GM21619 (cell line): Measurements from ENCODE around the gene ATRNL1.
"Not testable (repeated sequence)": the region's sequence is repeated elsewhere in the genome, so short reads cannot be mapped to it uniquely, and the experiment has no call there.

Experiments used
- ATAC-seq: cut with Tn5 transposase; IDR thresholded peaks from one replicate; pipeline ENCODE4 v1.9.1; 2021; ENCODE audit not compliant: unreplicated experiment

The ATRNL1 gene

GRCh38 chr10:115417585-115418265, 324.6 kb downstream of the ATRNL1 start:
- ATAC-seq, result peak; percentile 95

- no peak for ATAC-seq
Observed at GRCh38 chr10:115422624-115423023, 329.5 kb downstream of the ATRNL1 start.

DNA sequence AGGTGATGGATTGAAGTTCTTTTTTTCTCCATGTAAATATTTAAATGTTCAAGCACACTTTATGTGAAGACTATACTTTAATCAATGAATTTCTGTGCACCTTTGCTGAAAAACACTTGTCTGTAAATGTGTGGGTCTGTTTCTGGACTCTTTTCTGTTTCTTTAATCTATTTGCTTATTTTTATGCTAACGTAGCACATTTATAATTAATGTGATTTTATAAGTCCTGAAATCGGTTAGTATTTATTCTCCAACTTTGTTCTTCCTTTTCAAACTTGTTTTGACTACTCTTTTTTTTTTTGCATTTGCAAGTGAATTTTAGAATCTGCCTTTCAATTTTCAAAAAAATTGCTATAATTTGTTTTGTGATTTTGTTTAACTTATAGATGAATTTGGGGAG, 334.4 kb downstream of the ATRNL1 start:
- ATAC-seq, result no peak

- ATAC-seq, result no peak
Observed at GRCh38 chr10:115432188-115432819, 339.1 kb downstream of the ATRNL1 start.

GRCh38 chr10:115436999-115437398, 343.8 kb downstream of the ATRNL1 start:
- ATAC-seq, result no peak

- ATAC-seq, result no peak
Observed at GRCh38 chr10:115441907-115442545, 348.9 kb downstream of the ATRNL1 start.

DNA sequence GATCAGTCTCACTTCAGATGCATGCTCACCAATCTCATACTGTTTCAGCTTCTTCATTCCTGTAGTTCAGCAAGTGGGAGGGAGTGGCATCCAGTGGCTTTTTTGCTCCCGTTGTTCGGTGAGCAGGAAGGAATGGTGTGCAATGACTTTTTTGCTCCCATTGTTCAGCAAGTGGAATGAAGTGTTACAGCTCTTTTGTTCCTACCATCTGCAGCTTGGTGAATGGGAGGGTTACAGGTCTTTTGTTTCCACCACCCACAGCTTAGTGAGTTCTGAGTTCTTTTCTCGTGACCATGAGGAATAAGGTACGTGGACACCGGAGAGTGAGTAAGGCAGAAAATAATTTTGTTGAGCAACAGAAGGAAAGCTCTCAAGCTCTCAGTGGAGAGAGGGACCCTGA, 363.6 kb downstream of the ATRNL1 start:
- no peak for ATAC-seq

- no peak for ATAC-seq
Observed at GRCh38 chr10:115483294-115483693, 390.1 kb downstream of the ATRNL1 start.

DNA sequence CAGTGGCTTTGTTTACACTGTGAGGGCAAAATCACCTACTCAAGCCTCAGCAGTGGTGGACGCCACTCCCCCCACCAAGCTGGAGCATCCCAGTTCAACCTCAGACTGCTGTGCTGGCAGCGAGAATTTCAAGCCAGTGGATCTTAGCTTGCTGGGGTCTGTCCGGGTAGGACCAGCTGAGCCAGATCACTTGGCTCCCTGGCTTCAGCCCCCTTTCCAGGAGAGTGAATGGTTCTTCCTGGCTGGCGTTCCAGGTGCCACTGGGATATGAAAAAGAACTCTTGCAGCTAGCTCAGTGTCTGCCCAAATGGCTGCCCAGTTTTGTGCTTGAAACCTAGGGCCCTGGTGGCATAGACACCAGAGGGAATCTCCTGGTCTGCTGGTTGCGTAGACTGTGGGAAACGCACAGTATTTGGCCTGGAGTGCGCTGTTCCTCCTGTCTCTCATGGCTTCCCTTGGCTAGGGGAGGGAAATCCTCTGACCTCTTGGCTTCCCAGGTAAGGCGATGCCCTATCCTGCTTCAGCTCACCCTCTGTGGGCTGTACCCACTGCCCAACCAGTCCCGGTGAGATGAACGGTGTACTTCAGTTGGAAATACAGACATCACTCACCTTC, 398.5 kb downstream of the ATRNL1 start:
- ATAC-seq, result no peak

DNA sequence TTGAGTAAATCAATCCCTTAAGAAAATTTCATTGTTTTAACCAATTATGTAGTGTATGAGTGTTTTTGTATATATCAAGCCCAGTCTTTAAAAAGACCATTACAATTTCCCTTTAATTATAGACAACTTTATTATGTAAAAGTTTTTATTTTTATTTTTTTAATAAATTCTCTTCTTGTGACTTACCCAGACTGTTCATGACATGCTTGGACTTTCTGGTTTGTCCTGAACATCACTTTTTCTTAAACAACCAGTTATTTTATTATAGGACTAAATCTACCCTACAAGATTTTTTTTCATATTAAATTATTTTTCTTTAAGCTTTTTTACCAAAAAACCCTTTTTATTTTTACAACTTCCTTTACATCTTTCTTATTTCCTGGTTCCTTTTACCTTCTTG, 410.4 kb downstream of the ATRNL1 start:
- no peak for ATAC-seq

DNA sequence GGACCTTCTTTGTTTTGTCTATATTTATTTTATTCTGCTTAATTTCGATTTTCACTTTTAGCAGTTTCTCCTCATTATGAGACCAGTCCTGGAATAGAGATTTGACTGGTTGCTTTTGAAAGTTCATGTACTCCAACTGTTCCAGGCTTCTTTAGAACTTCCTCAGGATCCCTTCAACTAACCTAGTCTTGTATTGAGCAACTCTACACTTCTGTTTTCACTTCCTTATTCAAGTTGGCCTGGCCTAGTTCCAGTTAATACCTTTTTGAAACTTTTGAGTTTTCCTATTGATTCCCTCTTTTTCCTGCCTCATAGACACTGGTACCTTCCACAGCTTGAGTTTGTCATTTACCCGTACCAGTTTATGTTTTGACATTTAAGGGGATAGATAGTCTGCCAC, 421.7 kb downstream of the ATRNL1 start:
- no peak for ATAC-seq

GRCh38 chr10:115525141-115525540, 432.0 kb downstream of the ATRNL1 start:
- no peak for ATAC-seq

DNA sequence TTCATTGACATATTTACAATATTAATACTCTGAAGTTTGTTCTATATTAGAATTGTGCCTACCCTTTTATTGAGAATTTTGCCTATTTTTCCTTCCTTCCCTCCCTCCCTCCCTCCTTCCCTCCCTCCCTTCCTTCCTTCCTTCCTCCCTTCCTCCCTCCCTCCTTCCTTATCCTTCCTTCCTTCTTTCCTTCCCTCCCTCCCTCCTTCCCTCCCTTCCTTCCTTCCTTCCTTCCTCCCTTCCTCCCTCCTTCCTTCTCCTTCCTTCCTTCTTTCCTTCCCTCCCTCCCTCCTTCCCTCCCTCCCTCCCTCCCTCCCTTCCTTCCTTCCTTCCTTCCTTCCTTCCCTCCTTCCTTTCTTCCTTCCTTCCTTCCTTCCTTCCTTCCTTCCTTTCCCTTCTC, 434.5 kb downstream of the ATRNL1 start:
- ATAC-seq, result not testable (repeated sequence)

DNA sequence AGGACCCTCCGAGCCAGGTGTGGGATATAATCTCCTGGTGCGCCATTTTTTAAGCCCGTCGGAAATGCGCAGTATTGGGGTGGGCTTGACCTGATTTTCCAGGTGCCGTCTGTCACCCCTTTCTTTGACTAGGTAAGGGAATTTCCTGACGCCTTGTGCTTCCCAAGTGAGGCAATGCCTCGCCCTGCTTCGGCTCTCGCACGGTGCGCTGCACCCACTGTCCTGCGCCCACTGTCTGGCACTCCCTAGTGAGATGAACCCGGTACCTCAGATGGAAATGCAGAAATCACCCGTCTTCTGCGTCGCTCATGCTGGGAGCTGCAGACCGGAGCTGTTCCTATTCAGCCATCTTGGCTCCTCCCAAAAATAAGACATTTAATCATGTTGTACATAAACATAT, 443.2 kb downstream of the ATRNL1 start:
- ATAC-seq, result not testable (repeated sequence)

DNA sequence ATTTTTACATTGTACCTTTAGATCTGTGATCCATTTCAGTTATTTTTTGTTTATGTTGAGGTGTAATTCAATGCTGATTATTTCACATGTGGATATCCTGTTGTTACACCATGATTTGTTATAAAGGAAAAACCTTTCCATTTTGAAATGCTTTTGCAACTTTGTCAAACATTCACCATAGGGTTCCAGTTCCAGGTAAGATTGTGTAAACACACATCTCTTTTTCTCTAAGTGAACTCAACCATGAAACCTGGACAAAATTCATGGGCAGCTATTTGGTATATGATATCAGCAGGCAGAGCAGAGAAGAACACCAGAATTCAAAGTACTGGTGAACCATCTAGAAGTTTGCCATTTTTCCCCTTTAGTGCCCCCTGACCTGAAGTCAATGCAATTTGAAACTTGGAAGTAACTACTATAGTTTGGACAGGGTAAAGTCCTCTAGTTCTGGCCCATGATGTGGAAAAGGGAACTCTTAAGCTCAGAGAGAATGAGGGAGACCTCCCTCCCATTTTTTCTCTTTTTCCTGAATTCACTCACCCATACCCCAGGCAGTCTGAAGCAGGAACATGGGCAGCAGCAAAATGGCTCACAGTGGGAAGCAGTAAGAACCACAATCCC, 446.1 kb downstream of the ATRNL1 start:
- ATAC-seq, result no peak

DNA sequence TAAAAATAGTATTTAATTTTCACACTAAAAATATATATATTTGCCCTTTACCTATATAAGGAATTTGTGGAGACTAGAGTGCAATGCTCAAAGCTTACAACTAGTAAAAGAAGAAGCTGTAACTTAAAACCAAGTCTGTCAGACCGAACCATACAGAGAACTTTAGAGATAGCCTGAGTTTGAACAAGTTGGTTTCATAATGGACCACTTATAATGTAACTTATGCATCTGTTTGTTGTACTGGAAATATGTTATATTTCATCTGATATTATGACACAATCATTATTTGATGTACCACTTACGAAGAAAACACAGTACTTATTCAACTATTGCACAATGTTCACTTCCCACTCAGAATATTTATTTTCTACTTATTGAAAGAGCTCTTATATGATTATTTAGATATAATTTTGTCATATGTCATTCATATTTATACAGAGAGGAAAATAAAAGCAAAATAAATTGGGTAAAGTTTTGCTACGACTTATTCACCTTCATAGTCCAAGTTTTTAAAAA, 462.8 kb downstream of the ATRNL1 start:
- ATAC-seq, result no peak

GRCh38 chr10:115558252-115558651, 465.1 kb downstream of the ATRNL1 start:
- ATAC-seq, result no peak

DNA sequence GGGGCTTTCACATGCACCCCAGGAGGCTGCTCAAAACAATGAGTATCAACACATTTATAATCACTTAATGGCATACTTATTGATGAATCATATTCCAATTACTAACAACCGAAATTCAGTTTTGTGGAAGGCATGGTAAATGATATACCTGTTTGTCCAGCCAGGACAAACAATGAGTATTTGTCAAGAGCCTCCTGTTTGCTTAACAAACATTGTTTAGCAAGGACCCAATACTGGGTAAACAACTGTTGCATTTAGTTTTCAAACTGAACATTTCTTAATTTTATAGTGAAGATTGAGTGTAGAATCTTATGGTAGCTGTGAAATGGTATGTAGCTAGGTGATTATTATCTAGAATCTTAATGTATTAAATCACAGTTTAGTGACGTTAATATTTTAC, 473.7 kb downstream of the ATRNL1 start:
- no peak for ATAC-seq

GRCh38 chr10:115572740-115573455, 479.7 kb downstream of the ATRNL1 start:
- no peak for ATAC-seq

- ATAC-seq, result no peak
Observed at GRCh38 chr10:115580239-115580638, 487.1 kb downstream of the ATRNL1 start.

GRCh38 chr10:115593060-115593459, 499.9 kb downstream of the ATRNL1 start:
- ATAC-seq, result no peak
